ENCODE results near the gene ANKS1A.

ANKS1A gene

GRCh38 chr6:35056952-35057351, 167.9 kb downstream of the ANKS1A start:
- WGBS, 2 experiments, result 96 to 97% methylated on average over 8 of the region's 8 CpGs
- no peak overlapping the region for H3K27ac ChIP-seq (ENCODE audit: insufficient read depth, low read depth, low read length, poor library complexity, severe bottlenecking)

GRCh38 chr6:35057449-35058357, 168.6 kb downstream of the ANKS1A start:
- no peaks in the 10 kb centered on the region for H3K9me3 ChIP-seq (ENCODE audit: control insufficient read depth, low read length)
- H3K4me1 ChIP-seq (ENCODE audit: control insufficient read depth, insufficient read depth, low read length), result peaks cover 20% of the 10 kb centered on the region
- 72 to 73% methylated on average over 17 of the region's 17 CpGs for WGBS, 2 experiments
- no peaks in the 10 kb centered on the region for H3K36me3 ChIP-seq (ENCODE audit: control insufficient read depth, insufficient read depth, low read length)
- no peak overlapping the region for H3K4me3 ChIP-seq (ENCODE audit: insufficient read depth, low read depth, low read length)
- H3K27ac ChIP-seq (ENCODE audit: insufficient read depth, low read depth, low read length, poor library complexity, severe bottlenecking), result no peak overlapping the region
- no peaks in the 10 kb centered on the region for H3K27me3 ChIP-seq (ENCODE audit: control insufficient read depth, insufficient read depth, low read length, poor library complexity, severe bottlenecking)

More at GRCh38 chr6:35056952-35057351, 167.9 kb downstream of the ANKS1A start:
- Histone ChIP-seq H3K4me1 (ENCODE audit: control insufficient read depth, insufficient read depth, low read length) (peaks cover 22% of the 10 kb centered on the region), H3K27me3 (ENCODE audit: control insufficient read depth, insufficient read depth, low read length, poor library complexity, severe bottlenecking) (no peaks in the 10 kb centered on the region), H3K4me3 (ENCODE audit: insufficient read depth, low read depth, low read length) (no peak overlapping the region), H3K9me3 (ENCODE audit: control insufficient read depth, low read length) (no peaks in the 10 kb centered on the region), H3K36me3 (ENCODE audit: control insufficient read depth, insufficient read depth, low read length) (no peaks in the 10 kb centered on the region)

- WGBS, 2 experiments, result 89 to 90% methylated on average over 10 of the region's 10 CpGs
- H3K27ac ChIP-seq (ENCODE audit: insufficient read depth, low read depth, low read length, poor library complexity, severe bottlenecking), result no peak overlapping the region
- H3K27me3 ChIP-seq (ENCODE audit: control insufficient read depth, insufficient read depth, low read length, poor library complexity, severe bottlenecking), result no peaks in the 10 kb centered on the region
- peaks cover 14% of the 10 kb centered on the region for H3K4me1 ChIP-seq (ENCODE audit: control insufficient read depth, insufficient read depth, low read length)
- no peaks in the 10 kb centered on the region for H3K9me3 ChIP-seq (ENCODE audit: control insufficient read depth, low read length)
- no peak overlapping the region for H3K4me3 ChIP-seq (ENCODE audit: insufficient read depth, low read depth, low read length)
- H3K36me3 ChIP-seq (ENCODE audit: control insufficient read depth, insufficient read depth, low read length), result no peaks in the 10 kb centered on the region
Observed at GRCh38 chr6:35058358-35058675, 169.3 kb downstream of the ANKS1A start.

- Histone ChIP-seq H3K9me3 (ENCODE audit: control insufficient read depth, low read length) (no peaks in the 10 kb centered on the region), H3K4me1 (ENCODE audit: control insufficient read depth, insufficient read depth, low read length) (peaks cover 12% of the 10 kb centered on the region), H3K27ac (ENCODE audit: insufficient read depth, low read depth, low read length, poor library complexity, severe bottlenecking) (no peak overlapping the region), H3K27me3 (ENCODE audit: control insufficient read depth, insufficient read depth, low read length, poor library complexity, severe bottlenecking) (no peaks in the 10 kb centered on the region), H3K4me3 (ENCODE audit: insufficient read depth, low read depth, low read length) (no peak overlapping the region), H3K36me3 (ENCODE audit: control insufficient read depth, insufficient read depth, low read length) (no peaks in the 10 kb centered on the region)
- 92 to 93% methylated on average over 21 of the region's 21 CpGs for WGBS, 2 experiments
Observed at GRCh38 chr6:35058865-35059522, 169.9 kb downstream of the ANKS1A start.

GRCh38 chr6:35059596-35060345, 170.7 kb downstream of the ANKS1A start:
- Histone ChIP-seq H3K4me1 (ENCODE audit: control insufficient read depth, insufficient read depth, low read length) (peaks cover 12% of the 10 kb centered on the region), H3K36me3 (ENCODE audit: control insufficient read depth, insufficient read depth, low read length) (no peaks in the 10 kb centered on the region), H3K27ac (ENCODE audit: insufficient read depth, low read depth, low read length, poor library complexity, severe bottlenecking) (no peak overlapping the region), H3K27me3 (ENCODE audit: control insufficient read depth, insufficient read depth, low read length, poor library complexity, severe bottlenecking) (no peaks in the 10 kb centered on the region), H3K4me3 (ENCODE audit: insufficient read depth, low read depth, low read length) (no peak overlapping the region), H3K9me3 (ENCODE audit: control insufficient read depth, low read length) (no peaks in the 10 kb centered on the region)
- WGBS, 2 experiments, result 93 to 94% methylated on average over 21 of the region's 21 CpGs

GRCh38 chr6:35061102-35061615, 172.1 kb downstream of the ANKS1A start:
- H3K27me3 ChIP-seq (ENCODE audit: control insufficient read depth, insufficient read depth, low read length, poor library complexity, severe bottlenecking), result no peaks in the 10 kb centered on the region
- H3K36me3 ChIP-seq (ENCODE audit: control insufficient read depth, insufficient read depth, low read length), result no peaks in the 10 kb centered on the region
- no peaks in the 10 kb centered on the region for H3K9me3 ChIP-seq (ENCODE audit: control insufficient read depth, low read length)
- no peak overlapping the region for H3K4me3 ChIP-seq (ENCODE audit: insufficient read depth, low read depth, low read length)
- H3K4me1 ChIP-seq (ENCODE audit: control insufficient read depth, insufficient read depth, low read length), result peaks cover 12% of the 10 kb centered on the region
- WGBS, 2 experiments, result 95 to 96% methylated on average over 9 of the region's 9 CpGs
- H3K27ac ChIP-seq (ENCODE audit: insufficient read depth, low read depth, low read length, poor library complexity, severe bottlenecking), result no peak overlapping the region

GRCh38 chr6:35061651-35062410, 172.8 kb downstream of the ANKS1A start:
- WGBS, 2 experiments, result 94 to 95% methylated on average over 16 of the region's 16 CpGs
- Histone ChIP-seq H3K27ac (ENCODE audit: insufficient read depth, low read depth, low read length, poor library complexity, severe bottlenecking) (no peak overlapping the region), H3K36me3 (ENCODE audit: control insufficient read depth, insufficient read depth, low read length) (no peaks in the 10 kb centered on the region), H3K4me3 (ENCODE audit: insufficient read depth, low read depth, low read length) (no peak overlapping the region), H3K9me3 (ENCODE audit: control insufficient read depth, low read length) (no peaks in the 10 kb centered on the region), H3K4me1 (ENCODE audit: control insufficient read depth, insufficient read depth, low read length) (peaks cover 12% of the 10 kb centered on the region), H3K27me3 (ENCODE audit: control insufficient read depth, insufficient read depth, low read length, poor library complexity, severe bottlenecking) (no peaks in the 10 kb centered on the region)

- no peak overlapping the region for H3K27ac ChIP-seq (ENCODE audit: insufficient read depth, low read depth, low read length, poor library complexity, severe bottlenecking)
- 95 to 96% methylated on average over 14 of the region's 14 CpGs for WGBS, 2 experiments
- no peak overlapping the region for H3K4me3 ChIP-seq (ENCODE audit: insufficient read depth, low read depth, low read length)
- H3K9me3 ChIP-seq (ENCODE audit: control insufficient read depth, low read length), result no peaks in the 10 kb centered on the region
- no peaks in the 10 kb centered on the region for H3K36me3 ChIP-seq (ENCODE audit: control insufficient read depth, insufficient read depth, low read length)
- H3K4me1 ChIP-seq (ENCODE audit: control insufficient read depth, insufficient read depth, low read length), result peaks cover 5% of the 10 kb centered on the region
- no peaks in the 10 kb centered on the region for H3K27me3 ChIP-seq (ENCODE audit: control insufficient read depth, insufficient read depth, low read length, poor library complexity, severe bottlenecking)
Observed at GRCh38 chr6:35062676-35063574, 173.9 kb downstream of the ANKS1A start.

- Histone ChIP-seq H3K4me1 (ENCODE audit: control insufficient read depth, insufficient read depth, low read length) (peaks cover 8% of the 10 kb centered on the region), H3K27me3 (ENCODE audit: control insufficient read depth, insufficient read depth, low read length, poor library complexity, severe bottlenecking) (no peaks in the 10 kb centered on the region), H3K4me3 (ENCODE audit: insufficient read depth, low read depth, low read length) (no peak overlapping the region), H3K36me3 (ENCODE audit: control insufficient read depth, insufficient read depth, low read length) (no peaks in the 10 kb centered on the region), H3K27ac (ENCODE audit: insufficient read depth, low read depth, low read length, poor library complexity, severe bottlenecking) (no peak overlapping the region), H3K9me3 (ENCODE audit: control insufficient read depth, low read length) (no peaks in the 10 kb centered on the region)
- WGBS, 2 experiments, result 89 to 90% methylated on average over 11 of the region's 11 CpGs
Observed at GRCh38 chr6:35063701-35064280, 174.7 kb downstream of the ANKS1A start.
